GM21381 (cell line): ENCODE measurements around the gene MLN.

ENCODE experiments used
- ATAC-seq: cut with Tn5 transposase; IDR thresholded peaks from one replicate; pipeline ENCODE4 v1.9.1; 2021; ENCODE audit warnings: mild to moderate bottlenecking, moderate library complexity; ENCODE audit not compliant: unreplicated experiment

The MLN gene

GRCh38 chr6:33803571-33804053 is at the start of gene MLN:
MLN (minus strand) TSS chr6:33804003; CDS start chr6:33801163, 2,840 bp downstream.
- ATAC-seq = no peak

GRCh38 chr6:33853026-33853425 is 49.2 kb upstream of the MLN start:
- ATAC-seq = no peak

- no peak for ATAC-seq
Observed at GRCh38 chr6:33851959-33852358, 48.2 kb upstream of the MLN start.

GRCh38 chr6:33850869-33851541 is 47.2 kb upstream of the MLN start:
- no peak for ATAC-seq

- ATAC-seq = no peak
Observed at GRCh38 chr6:33850296-33850695, 46.5 kb upstream of the MLN start.

GRCh38 chr6:33849500-33850075 is 45.8 kb upstream of the MLN start:
- no peak for ATAC-seq

GRCh38 chr6:33848484-33848883 is 44.7 kb upstream of the MLN start:
- ATAC-seq = no peak

GRCh38 chr6:33847867-33848266 is 44.1 kb upstream of the MLN start:
- ATAC-seq = no peak

GRCh38 chr6:33847078-33847477 is 43.3 kb upstream of the MLN start:
- ATAC-seq = no peak

GRCh38 chr6:33846226-33846625 is 42.4 kb upstream of the MLN start:
- ATAC-seq = no peak

- ATAC-seq = no peak
Observed at GRCh38 chr6:33845031-33845745, 41.4 kb upstream of the MLN start.

- ATAC-seq = no peak
Observed at GRCh38 chr6:33843131-33844121, 39.6 kb upstream of the MLN start.

- ATAC-seq = no peak
Observed at GRCh38 chr6:33841868-33842267, 38.1 kb upstream of the MLN start.

GRCh38 chr6:33841070-33841469 is 37.3 kb upstream of the MLN start:
- no peak for ATAC-seq

- ATAC-seq = peak; percentile 55
Observed at GRCh38 chr6:33840048-33840926, 36.5 kb upstream of the MLN start.

GRCh38 chr6:33839399-33840047 is 35.7 kb upstream of the MLN start:
- ATAC-seq = peak; percentile 17

GRCh38 chr6:33838983-33839382 is 35.2 kb upstream of the MLN start:
- ATAC-seq = no peak

- ATAC-seq = no peak
Observed at GRCh38 chr6:33837971-33838665, 34.3 kb upstream of the MLN start.
